Measurements from ENCODE around the gene SLC8B1. TPM values are rescaled to one million over a fixed set of nuclear protein-coding genes. Genes with fewer than 3 reads are reported as not detected.

Gene SLC8B1
- total and polyA plus RNA-seq, 2 of the 4 experiments (the other 2 are of a cell fraction), result 4.1 to 10.2 TPM

DNA sequence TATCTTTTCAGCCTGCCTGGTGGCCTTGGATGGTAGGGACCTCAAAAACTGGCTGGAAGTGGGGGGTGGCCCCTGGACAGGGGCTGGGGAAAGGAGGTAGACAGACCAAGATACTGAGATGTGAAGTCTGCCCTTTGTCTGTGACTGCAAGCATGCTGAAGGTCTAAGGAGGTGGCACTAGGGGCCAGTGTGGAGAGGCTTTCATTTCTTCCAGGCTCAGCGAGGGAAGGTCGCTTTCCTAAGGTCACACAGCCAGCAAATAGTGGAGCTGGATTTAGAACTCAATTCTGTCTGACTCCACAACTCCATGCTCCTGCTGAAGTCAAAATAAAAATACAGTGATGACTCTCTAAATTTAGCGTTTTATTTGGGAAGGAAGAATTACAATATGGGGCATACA is 12.2 kb upstream of the SLC8B1 start:
- Histone ChIP-seq H2AFZ (replicated peaks; ENCODE audit: low read length, poor library complexity) (no peak overlapping the region), H4K91ac (ENCODE audit: insufficient read depth, low read depth, low read length) (no peak overlapping the region), H3K56ac (ENCODE audit: extremely low read depth, insufficient read depth, low read length) (no peak overlapping the region), H3K18ac (ENCODE audit: low read depth, low read length) (no peak overlapping the region), H3K36me3 (ENCODE audit: control insufficient read depth, insufficient read depth, low read length) (no peaks in the 10 kb centered on the region), H3K9me1 (ENCODE audit: insufficient read depth, low read length) (no peaks in the 10 kb centered on the region), H3K79me1 (ENCODE audit: low read depth in 1 of 2, low read length in 2 of 2) (no peaks in the 10 kb centered on the region), H3K27me3 (ENCODE audit: control insufficient read depth, insufficient read depth, low read length) (peaks cover 9% of the 10 kb centered on the region; the same call in 1 of the 2 replicates), H4K8ac (ENCODE audit: low read depth in 2 of 2, low read length in 2 of 2) (no peak overlapping the region), H2AK5ac (ENCODE audit: low read depth, low read length) (no peak overlapping the region), H2BK5ac (ENCODE audit: low read depth, low read length, poor library complexity, severe bottlenecking) (no peak overlapping the region), H3K4ac (ENCODE audit: low read depth, low read length) (no peak overlapping the region), H4K20me1 (ENCODE audit: insufficient read depth, low read length) (no peaks in the 10 kb centered on the region), H2BK120ac (ENCODE audit: low read depth, low read length) (no peak overlapping the region), H3K14ac (replicated peaks; ENCODE audit: low read depth, low read length) (no peak overlapping the region), H3K27ac (ENCODE audit: insufficient read depth, low read length) (no peak overlapping the region), H3K4me3 (ENCODE audit: insufficient read depth, low read depth, low read length) (no peak overlapping the region), H3K9me3 (ENCODE audit: control insufficient read depth, insufficient read depth, low read length) (no peaks in the 10 kb centered on the region), H3K4me1 (ENCODE audit: control insufficient read depth, insufficient read depth, low read length) (no peaks in the 10 kb centered on the region; the same call in 1 of the 2 replicates), H2AK9ac (replicated peaks; ENCODE audit: low read depth, low read length, poor library complexity) (no peak overlapping the region), H3K4me2 (ENCODE audit: low read depth, low read length) (no peak overlapping the region), H4K5ac (ENCODE audit: low read depth, low read length) (no peak overlapping the region), H3K9ac (ENCODE audit: low read depth, low read length) (no peak overlapping the region), H3K23ac (ENCODE audit: low read depth, low read length) (no peak overlapping the region), H2BK15ac (ENCODE audit: low read depth, low read length) (no peak overlapping the region), H2BK20ac (ENCODE audit: low read depth, low read length) (no peak overlapping the region)
- dilution Hi-C loops (cut with HindIII; ENCODE audit: low sequenced_read_pairs, unreplicated experiment), result no loop called here
- no peak for ATAC-seq (ENCODE audit: low read depth)
- TF ChIP-seq, protein P1, sequence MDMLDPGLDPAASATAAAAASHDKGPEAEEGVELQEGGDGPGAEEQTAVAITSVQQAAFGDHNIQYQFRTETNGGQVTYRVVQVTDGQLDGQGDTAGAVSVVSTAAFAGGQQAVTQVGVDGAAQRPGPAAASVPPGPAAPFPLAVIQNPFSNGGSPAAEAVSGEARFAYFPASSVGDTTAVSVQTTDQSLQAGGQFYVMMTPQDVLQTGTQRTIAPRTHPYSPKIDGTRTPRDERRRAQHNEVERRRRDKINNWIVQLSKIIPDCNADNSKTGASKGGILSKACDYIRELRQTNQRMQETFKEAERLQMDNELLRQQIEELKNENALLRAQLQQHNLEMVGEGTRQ (IDR thresholded peaks at IDR 0.05; ENCODE audit: low read depth, low read length), result no peak
- TF ChIP-seq SMC3 (IDR thresholded peaks at IDR 0.05; ENCODE audit: low read depth, low read length) (no peak), POLR2A (IDR thresholded peaks at IDR 0.05; ENCODE audit: low read depth, low read length) (no peak), RFX5 (IDR thresholded peaks at IDR 0.05; ENCODE audit: low read depth, low read length) (no peak), RCOR1 (IDR thresholded peaks at IDR 0.05; ENCODE audit: insufficient replicate concordance, low read length) (no peak), NFE2L2 (IDR thresholded peaks at IDR 0.05; ENCODE audit: low read depth, low read length) (no peak), RAD21 (IDR thresholded peaks at IDR 0.05; ENCODE audit: low read length) (no peak), MAFK (IDR thresholded peaks at IDR 0.05; ENCODE audit: low read depth, low read length) (no peak), BHLHE40 (IDR thresholded peaks at IDR 0.05; ENCODE audit: low read depth, low read length) (no peak), FOS (IDR thresholded peaks at IDR 0.05; ENCODE audit: low read depth, low read length) (no peak), MXI1 (IDR thresholded peaks at IDR 0.05; ENCODE audit: borderline replicate concordance, low read depth, low read length) (no peak), CHD1 (IDR thresholded peaks at IDR 0.05; ENCODE audit: low read depth, low read length) (no peak), CEBPB (IDR thresholded peaks at IDR 0.05; ENCODE audit: low read depth, low read length) (no peak), MAZ (IDR thresholded peaks at IDR 0.05; ENCODE audit: borderline replicate concordance, low read depth, low read length) (no peak)
- TF ChIP-seq, protein P2, sequence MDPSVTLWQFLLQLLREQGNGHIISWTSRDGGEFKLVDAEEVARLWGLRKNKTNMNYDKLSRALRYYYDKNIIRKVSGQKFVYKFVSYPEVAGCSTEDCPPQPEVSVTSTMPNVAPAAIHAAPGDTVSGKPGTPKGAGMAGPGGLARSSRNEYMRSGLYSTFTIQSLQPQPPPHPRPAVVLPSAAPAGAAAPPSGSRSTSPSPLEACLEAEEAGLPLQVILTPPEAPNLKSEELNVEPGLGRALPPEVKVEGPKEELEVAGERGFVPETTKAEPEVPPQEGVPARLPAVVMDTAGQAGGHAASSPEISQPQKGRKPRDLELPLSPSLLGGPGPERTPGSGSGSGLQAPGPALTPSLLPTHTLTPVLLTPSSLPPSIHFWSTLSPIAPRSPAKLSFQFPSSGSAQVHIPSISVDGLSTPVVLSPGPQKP (IDR thresholded peaks at IDR 0.05; ENCODE audit: borderline replicate concordance, low read depth, low read length), result no peak
- TF ChIP-seq, protein P3, sequence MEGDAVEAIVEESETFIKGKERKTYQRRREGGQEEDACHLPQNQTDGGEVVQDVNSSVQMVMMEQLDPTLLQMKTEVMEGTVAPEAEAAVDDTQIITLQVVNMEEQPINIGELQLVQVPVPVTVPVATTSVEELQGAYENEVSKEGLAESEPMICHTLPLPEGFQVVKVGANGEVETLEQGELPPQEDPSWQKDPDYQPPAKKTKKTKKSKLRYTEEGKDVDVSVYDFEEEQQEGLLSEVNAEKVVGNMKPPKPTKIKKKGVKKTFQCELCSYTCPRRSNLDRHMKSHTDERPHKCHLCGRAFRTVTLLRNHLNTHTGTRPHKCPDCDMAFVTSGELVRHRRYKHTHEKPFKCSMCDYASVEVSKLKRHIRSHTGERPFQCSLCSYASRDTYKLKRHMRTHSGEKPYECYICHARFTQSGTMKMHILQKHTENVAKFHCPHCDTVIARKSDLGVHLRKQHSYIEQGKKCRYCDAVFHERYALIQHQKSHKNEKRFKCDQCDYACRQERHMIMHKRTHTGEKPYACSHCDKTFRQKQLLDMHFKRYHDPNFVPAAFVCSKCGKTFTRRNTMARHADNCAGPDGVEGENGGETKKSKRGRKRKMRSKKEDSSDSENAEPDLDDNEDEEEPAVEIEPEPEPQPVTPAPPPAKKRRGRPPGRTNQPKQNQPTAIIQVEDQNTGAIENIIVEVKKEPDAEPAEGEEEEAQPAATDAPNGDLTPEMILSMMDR (conservative IDR thresholded peaks at IDR 0.05; ENCODE audit: low read depth, low read length), result no peak
- CTCF ChIA-PET, result no interaction called here
- intact Hi-C loops (cut with micrococcal nuclease), result no loop called here
- POLR2A ChIA-PET (ENCODE audit: unreplicated experiment), result no interaction called here
- BruUV-seq (replicated peaks), result no TSS peak
- WGBS, 2 experiments (ENCODE audit: extremely low coverage in 2 of 2, insufficient read length in 1 of 2), result no CpG with 5 or more reads among the region's 3 CpGs
- no peak for DNase-seq
- in situ Hi-C loops (cut with MboI; ENCODE audit: low sequenced_read_pairs), result no loop called here

Measured in IMR-90 (cell line).